ENCODE data around the gene TCF7L1. TPM values are rescaled to one million over a fixed set of nuclear protein-coding genes. Genes with fewer than 3 reads are reported as not detected.

Gene TCF7L1
- total RNA-seq, 1 donor from 2014 or later: 1.4 TPM

DNA sequence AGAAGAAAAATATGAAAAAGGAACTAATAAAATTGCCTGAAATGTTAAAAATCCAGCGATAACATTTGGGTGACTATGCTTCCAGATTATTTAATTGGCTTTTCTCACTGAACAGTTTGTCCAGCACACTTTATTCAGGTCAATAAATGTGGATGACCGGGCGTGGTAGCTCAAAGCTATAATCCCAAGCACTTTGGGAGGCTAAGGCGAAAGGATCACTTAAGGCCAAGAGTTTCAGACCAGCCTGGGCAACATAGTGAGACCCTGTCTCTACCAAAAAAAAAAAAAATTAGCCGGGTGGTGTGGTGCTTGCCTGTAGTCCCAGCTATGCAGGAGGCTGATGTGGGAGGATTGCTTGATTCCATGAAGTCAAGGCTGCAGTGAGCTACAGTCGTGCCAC lies 139.2 kb downstream of the TCF7L1 start:
- no peak overlapping the region for H3K4me3 ChIP-seq (ENCODE audit: low read depth, low read length)
- no peak for DNase-seq (ENCODE audit: low read depth)
- TF ChIP-seq, protein P1, sequence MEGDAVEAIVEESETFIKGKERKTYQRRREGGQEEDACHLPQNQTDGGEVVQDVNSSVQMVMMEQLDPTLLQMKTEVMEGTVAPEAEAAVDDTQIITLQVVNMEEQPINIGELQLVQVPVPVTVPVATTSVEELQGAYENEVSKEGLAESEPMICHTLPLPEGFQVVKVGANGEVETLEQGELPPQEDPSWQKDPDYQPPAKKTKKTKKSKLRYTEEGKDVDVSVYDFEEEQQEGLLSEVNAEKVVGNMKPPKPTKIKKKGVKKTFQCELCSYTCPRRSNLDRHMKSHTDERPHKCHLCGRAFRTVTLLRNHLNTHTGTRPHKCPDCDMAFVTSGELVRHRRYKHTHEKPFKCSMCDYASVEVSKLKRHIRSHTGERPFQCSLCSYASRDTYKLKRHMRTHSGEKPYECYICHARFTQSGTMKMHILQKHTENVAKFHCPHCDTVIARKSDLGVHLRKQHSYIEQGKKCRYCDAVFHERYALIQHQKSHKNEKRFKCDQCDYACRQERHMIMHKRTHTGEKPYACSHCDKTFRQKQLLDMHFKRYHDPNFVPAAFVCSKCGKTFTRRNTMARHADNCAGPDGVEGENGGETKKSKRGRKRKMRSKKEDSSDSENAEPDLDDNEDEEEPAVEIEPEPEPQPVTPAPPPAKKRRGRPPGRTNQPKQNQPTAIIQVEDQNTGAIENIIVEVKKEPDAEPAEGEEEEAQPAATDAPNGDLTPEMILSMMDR (conservative IDR thresholded peaks at IDR 0.05; ENCODE audit: low read depth, low read length): no peak

DNA sequence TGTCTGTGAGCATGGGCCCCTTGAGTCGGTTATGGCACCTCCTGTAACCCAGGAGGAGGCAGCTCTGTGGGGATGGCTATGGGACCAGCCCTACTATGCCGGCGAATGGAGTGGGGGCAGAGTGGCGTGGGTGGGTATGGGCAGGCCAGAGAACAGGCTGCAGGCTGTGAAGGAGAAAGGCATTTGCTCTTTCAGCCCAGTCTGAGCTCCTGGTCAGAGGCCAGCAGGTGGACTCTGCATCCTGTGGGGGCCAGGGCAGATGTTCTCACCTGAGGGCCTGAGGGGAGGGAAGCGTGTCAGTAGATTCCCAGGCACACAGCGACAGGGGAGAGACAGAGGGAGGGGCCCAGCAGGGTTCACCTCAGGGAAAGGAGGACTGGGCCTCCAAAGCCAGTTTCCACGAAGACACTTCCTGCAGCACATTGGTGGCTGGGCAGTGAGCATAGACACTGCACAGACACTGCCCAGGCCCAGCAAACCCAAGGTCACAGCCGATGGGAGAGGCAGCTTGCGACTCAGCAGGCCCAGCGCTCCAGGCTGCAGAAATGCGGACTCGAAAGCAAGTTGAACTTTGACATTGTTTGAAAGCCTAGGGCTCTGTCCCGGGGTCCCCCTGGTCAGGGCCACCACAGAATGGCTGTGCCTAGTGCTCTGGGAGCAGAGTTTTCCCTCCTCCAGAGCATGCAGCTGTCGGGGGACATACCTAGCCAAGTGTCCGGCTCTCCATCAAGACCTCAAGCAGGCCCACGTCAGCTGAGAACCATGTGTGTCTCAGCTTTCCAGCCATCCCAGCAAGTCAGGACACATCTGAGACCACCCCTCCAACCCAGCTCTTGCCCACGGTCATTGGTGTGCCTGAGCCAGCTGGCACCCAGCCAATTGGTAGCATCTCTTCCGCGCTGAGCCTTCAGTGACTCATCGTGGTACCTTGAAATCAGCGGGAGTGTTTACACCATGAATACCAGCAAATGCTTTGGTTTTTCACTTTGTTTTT lies 140.8 kb downstream of the TCF7L1 start:
- DNase-seq (ENCODE audit: low read depth): no peak
- no peak overlapping the region for H3K4me3 ChIP-seq (ENCODE audit: low read depth, low read length)
- TF ChIP-seq, protein P1 (conservative IDR thresholded peaks at IDR 0.05; ENCODE audit: low read depth, low read length): no peak

DNA sequence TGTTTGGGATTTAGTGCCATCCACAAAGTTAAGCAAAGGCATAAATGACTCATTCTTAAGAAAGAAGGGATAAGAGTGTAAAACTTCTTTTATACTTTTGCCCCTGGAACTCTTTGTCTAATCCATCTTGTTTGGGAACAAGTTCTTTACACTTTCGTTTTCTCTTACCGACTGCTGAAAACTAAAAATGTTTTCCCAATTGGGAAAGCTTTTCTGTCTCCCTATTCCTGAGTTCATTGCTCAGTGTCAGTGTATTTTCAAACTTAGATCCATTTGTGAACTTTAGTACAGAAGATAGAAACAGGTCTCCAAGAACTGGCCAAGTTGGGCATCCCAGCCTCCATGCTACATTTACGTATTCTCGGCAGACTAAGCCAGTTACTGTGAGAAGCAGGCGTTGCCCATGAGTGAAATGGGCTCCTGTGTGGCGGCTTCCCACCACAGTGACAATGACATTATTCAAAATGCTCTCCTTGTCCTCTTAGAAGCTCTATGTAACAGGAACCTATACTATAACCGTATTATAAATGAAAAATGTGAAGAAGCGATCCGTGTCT lies 142.9 kb downstream of the TCF7L1 start:
- TF ChIP-seq, protein P1 (conservative IDR thresholded peaks at IDR 0.05; ENCODE audit: low read depth, low read length): no peak
- H3K4me3 ChIP-seq (ENCODE audit: low read depth, low read length): no peak overlapping the region
- DNase-seq (ENCODE audit: low read depth): no peak

DNA sequence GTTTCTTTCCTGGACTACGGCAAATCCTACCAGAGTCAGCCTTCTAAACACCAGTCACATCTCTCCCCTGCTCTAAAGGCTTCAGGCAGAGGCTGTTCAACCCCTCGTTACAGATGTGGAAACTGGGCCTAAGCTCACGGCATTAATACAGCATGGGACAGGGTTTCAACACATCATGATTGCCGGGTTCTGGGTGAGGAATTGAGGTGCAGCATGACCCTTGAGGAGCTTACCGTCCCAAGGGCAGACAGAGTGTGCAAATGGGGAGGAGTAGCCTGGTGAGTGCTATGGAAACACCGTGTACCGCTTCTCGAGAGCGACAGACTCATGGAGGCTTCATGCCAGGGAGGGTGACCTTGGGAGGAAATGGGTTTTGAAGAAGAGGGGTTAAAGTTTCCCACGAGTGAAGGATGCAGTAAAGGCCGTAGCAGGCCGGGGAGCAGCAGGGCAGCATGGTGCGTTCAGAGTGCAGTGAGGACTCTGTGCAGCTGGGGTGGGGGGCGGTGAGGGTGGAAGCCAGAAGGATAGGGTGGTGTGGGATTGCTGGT lies 143.5 kb downstream of the TCF7L1 start:
- no peak for DNase-seq (ENCODE audit: low read depth)
- TF ChIP-seq, protein P1 (conservative IDR thresholded peaks at IDR 0.05; ENCODE audit: low read depth, low read length): no peak

DNA sequence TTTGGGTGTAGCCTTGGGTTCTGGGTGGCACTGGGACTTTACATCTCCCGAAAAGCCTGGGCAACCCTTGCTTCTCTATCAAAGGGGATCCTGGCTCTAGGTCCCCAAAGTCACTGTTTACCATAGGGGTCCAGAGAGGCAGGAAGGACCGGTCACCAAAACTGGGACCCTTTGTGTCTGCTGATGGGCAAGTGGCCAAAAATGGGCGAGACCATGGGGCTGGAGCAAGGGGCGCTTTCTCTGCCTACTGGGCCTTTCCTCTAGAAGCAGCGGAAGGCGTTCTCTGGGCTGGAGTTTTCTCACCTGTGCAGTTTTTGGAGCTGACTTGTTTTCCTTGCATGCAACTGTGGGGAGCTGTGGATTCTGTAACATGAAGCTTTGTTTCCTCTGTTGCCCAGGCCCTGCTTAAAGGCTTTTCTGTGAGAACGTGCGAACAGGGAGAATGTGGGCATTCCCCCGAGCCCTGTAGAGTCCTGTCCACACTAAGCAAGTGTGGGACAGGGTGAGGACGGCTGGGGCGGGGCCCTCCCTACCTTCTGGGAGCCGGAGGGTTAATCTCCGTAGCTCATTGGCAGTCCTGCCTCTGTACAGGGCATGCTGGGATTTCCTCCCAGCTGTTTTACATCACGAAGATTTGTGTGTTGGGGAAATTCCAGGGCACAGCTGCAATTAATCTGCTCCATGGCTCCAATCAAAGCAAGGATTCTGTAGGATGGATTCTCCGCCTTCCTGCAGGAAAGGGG lies 144.4 kb downstream of the TCF7L1 start:
- TF ChIP-seq, protein P1 (conservative IDR thresholded peaks at IDR 0.05; ENCODE audit: low read depth, low read length): no peak
- H3K4me3 ChIP-seq (ENCODE audit: low read depth, low read length): no peak overlapping the region
- no peak for DNase-seq (ENCODE audit: low read depth)

More for the DNA sequence above, 143.5 kb downstream of the TCF7L1 start:
- no peak overlapping the region for H3K4me3 ChIP-seq (ENCODE audit: low read depth, low read length)

DNA sequence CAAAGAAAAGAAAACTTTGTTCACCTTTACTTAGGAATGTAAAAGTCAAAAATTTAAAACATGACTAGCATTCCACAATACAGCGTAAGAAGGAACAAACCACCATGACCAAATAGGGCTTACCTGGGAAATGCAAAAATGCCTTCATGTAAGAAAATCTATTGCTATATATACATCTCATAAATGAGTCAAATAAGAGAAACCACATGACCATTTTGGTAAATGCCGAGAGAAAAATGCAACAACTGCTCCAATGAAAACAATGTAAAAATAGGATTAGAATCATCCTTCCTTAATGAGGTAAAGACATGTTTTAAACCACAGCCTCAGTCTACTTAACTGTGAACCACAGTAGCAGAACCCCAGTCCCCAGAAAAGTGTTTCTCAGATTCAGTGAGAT lies 145.2 kb downstream of the TCF7L1 start:
- TF ChIP-seq, protein P1 (conservative IDR thresholded peaks at IDR 0.05; ENCODE audit: low read depth, low read length): no peak
- DNase-seq (ENCODE audit: low read depth): no peak
- H3K4me3 ChIP-seq (ENCODE audit: low read depth, low read length): no peak overlapping the region
